Coronary artery (tissue), 2 donors: ENCODE results near the gene RGS6.

ENCODE experiments used
- DNase-seq: peaks from one replicate; pipeline ENCODE4 v3.0.0-alpha.2; 2017; ENCODE audit warnings: low spot score
- H3K27ac ChIP-seq, 2 donors: fragments of 200-600 bp; sonication (generic); one replicate each; pipeline ENCODE4 v1.5.1; 2016 to 2019
- H3K4me3 ChIP-seq: fragments of 200-600 bp; sonication (generic); 2 replicates; pipeline ENCODE4 v1.5.1; 2016; ENCODE audit warnings: mild to moderate bottlenecking, moderate library complexity
- TF ChIP-seq, protein P1 (sequence below): fragments of 200-600 bp; sonication (generic); IDR thresholded peaks from one replicate; pipeline ENCODE4 v1.5.1; 2019; ENCODE audit warnings: antibody characterized with exemption

RGS6 gene

DNA sequence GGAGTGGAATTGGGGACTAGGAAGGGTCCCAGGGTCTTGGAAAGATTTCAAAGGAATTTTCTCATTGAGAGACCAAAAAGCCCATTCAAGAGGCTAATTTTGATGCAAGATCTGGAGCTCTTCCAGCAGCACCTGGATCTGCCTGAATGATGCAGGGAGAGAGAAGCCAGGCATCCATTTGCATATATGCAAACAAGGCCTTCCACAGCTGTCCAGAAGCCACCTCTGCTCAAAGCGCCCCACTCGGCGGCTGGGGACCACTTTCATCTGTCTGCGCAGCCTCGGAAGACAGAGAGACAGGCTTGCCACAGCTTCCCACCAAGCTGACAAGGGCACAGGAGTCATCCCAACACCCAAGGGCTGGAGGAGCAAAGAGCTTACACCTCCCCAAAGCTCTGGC is 666.1 kb downstream of the RGS6 start:
- Histone ChIP-seq H3K27ac (no peak overlapping the region), H3K4me3 (no peak overlapping the region)
- no peak for DNase-seq
- TF ChIP-seq, protein P1, sequence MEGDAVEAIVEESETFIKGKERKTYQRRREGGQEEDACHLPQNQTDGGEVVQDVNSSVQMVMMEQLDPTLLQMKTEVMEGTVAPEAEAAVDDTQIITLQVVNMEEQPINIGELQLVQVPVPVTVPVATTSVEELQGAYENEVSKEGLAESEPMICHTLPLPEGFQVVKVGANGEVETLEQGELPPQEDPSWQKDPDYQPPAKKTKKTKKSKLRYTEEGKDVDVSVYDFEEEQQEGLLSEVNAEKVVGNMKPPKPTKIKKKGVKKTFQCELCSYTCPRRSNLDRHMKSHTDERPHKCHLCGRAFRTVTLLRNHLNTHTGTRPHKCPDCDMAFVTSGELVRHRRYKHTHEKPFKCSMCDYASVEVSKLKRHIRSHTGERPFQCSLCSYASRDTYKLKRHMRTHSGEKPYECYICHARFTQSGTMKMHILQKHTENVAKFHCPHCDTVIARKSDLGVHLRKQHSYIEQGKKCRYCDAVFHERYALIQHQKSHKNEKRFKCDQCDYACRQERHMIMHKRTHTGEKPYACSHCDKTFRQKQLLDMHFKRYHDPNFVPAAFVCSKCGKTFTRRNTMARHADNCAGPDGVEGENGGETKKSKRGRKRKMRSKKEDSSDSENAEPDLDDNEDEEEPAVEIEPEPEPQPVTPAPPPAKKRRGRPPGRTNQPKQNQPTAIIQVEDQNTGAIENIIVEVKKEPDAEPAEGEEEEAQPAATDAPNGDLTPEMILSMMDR = no peak

DNA sequence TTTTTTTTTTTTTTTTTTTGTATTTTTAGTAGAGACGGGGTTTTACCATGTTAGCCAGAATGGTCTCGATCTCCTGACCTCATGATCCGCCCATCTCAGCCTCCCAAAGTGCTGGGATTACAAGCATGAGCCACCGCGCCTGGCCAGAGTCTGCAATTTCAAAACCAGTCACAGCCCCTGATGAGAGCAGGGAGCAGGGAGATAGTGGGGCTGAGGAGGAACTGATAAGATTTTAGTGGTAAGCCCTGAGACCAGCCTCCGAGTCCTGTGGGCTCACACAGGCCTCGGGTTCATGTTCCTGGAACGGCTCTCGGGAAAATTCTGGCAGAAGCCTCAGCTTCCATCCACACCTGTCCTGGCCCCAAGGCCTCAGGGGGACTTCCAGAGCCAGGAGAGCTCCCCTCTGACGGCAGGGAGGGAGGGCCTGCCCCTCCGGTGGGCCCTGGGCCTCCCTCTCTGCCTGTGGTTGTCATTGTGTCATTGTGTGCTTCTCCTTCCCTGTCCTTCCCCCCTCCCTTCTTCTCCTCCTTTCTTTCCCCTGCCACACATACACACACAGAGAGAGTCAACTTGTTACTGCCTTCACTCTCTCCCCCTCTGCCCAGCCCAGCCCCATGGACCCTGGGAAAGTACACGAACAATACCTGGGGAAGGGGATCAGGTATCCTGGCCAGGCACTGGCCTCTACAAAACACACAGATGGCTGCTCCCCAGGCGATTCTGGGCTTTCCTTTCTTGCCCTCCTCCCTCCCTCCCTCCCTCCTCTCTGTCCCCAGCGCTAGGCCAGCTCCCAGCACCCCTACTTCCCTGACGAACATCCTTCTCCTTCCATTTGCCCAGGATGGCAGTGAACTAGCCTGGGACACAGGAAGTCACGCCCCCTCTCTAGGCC is 667.6 kb downstream of the RGS6 start:
- no peak for DNase-seq

DNA sequence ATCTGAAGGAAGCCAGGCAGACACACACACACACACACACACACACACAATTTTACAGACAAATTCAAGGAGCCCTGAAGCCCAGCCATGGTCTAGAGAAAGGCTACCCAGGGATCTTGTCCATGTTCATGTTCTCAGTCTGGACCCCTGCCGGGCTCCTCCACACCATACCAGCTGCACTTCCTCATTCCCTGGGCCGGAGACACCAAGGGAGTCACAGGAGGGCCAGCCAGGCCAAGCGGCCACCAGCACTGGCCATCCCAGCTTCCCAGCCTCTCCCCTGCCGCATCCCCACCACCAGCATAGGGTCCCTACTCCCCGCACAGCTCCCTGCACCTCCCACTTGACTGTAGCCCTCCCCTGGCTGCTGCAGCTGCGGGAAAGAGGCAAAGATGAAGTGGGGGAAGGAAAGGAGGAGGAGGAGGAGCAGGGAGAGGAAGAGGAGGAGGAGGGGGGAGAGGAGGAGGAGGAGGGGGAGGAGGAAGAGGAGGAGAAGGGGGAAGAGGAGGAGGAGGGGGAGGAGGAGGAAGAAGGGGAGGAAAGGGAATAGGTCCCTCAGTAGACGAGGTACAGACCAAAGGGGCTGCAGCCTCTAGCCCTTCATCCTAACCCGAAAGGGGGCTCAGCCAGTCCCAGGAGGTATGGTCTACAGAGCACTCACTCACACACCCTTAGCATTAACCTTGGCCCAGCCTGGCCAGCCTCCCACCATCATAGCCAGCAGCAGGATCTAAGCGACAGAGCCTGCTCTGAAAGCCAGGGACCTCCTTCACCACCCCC is 668.5 kb downstream of the RGS6 start:
- TF ChIP-seq, protein P1 = no peak
- H3K4me3 ChIP-seq = no peak overlapping the region
- no peak overlapping the region for H3K27ac ChIP-seq
- DNase-seq = no peak

More for the DNA sequence above, 667.6 kb downstream of the RGS6 start:
- TF ChIP-seq, protein P1 = no peak
- no peak overlapping the region for H3K27ac ChIP-seq
- no peak overlapping the region for H3K4me3 ChIP-seq

DNA sequence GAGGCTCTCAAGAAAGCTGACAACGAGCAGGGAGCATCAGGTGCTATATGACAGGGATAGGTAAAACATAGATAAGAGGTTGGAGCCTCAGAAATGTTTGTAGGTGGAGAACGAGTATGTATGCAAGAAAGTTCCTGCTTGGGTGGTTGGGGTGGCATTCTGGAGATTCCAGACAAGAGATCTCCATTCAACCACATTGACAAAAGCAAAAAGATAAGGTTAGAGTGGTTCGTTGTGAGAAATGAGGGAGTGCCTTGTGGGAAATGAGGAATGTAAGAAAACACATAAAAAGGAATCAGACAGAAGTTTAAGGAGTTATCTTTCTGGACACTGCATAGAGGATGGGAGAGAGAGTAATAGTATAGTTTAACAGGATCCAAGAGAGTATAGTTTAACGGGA is 671.4 kb downstream of the RGS6 start:
- Histone ChIP-seq H3K27ac (no peak overlapping the region), H3K4me3 (no peak overlapping the region)
- no peak for DNase-seq
- TF ChIP-seq, protein P1 = no peak

DNA sequence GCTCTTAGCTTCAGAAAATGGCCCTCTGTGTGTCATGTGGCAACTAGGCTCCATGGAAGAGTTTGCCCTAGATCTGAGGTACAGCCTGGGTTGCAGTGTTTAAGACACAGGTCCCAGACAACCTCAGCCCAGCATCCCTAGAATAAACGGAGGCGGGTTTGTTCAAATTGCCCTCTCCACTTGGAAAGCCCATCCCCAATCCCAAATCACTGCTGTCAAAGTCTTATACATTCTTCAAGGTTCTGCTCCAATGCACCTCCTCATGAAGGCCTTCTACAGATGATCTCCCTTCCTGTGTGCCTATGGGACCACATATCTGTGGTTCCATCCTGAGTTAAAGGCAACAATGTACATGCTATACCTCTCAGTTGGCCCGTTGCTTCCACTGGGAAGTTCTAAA is 671.9 kb downstream of the RGS6 start:
- TF ChIP-seq, protein P1 = no peak
- H3K27ac ChIP-seq = no peak overlapping the region
- no peak for DNase-seq
- no peak overlapping the region for H3K4me3 ChIP-seq

DNA sequence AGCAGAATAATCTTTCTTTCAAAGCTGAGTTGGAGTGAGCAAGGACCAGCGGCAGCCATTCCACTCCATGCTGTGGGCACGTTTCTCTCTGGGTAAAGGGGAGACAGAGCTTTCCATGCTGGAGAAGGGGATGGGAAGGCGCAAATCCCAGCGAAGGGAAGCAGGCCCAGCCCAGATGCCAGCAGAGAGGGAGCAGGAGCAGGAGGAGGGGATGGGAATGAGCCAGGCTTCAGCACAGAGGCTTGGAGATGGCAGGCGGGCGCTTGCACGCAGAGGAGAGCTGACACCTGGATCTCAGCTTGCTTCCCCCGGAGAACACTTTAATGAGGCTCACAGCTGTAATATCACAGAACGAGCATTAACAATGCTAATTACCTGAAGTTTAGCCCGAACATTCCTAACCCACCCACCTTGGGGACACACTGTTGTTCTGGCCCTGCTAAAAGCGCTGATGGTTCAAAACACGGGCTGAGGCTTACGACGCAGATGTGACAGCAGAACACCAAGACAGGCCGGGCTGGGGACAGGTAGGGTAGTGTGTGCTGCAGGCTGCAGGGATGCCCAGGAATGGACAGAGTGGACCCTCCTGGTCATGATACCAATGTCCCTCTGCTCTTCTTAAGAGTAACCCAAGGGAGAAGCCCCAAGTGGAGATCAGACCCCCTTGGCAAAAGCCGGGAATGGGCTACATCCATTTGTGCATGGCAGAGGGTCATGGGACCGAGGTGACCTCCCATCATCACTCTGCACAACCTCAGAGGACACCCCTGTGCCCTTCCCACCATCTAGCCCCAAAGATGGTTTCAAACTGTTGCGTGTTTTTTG is 673.1 kb downstream of the RGS6 start:
- TF ChIP-seq, protein P1 = no peak
- DNase-seq = no peak
- Histone ChIP-seq H3K27ac (no peak overlapping the region), H3K4me3 (no peak overlapping the region)
